IMR-90 (cell line): Measurements from ENCODE around the gene FAM53B. TPM values are rescaled to one million over a fixed set of nuclear protein-coding genes. Genes with fewer than 3 reads are reported as not detected.
A peak's percentile ranks its signal among the peaks of the same experiment; 100 is the strongest.

Experiments
- ATAC-seq: fragments of 200-7000 bp; cut with Tn5 transposase; 2 replicates; pipeline ENCODE4 v1.9.1; 2020; ENCODE audit warnings: low read depth, mild to moderate bottlenecking, moderate library complexity
- BruUV-seq: library from RNA; stranded (reverse); fragments of 400-500 nt; replicated peaks from 2 replicates; lab custom pipeline; 2021; lab: Mats Ljungman, UMichigan
- CTCF ChIA-PET: fragments of 300-600 bp; formaldehyde crosslinking; extraction: SDS; loops from one replicate; lab custom pipeline; 2021; ENCODE audit warnings: antibody characterized with exemption; lab: Yijun Ruan, JAX
- POLR2A ChIA-PET: fragments of 300-600 bp; sonication (Branson Sonifier 250); formaldehyde crosslinking; loops from one replicate; lab custom pipeline; 2022; ENCODE audit warnings: antibody characterized with exemption; ENCODE audit not compliant: unreplicated experiment; lab: Charles Lee
- DNase-seq: peaks from one replicate; pipeline ENCODE4 v3.0.0; 2013
- H2AFZ ChIP-seq: replicated peaks from 2 replicates; pipeline ENCODE3; 2013; ENCODE audit warnings: low read length, mild to moderate bottlenecking; ENCODE audit not compliant: poor library complexity
- H2AK5ac ChIP-seq: 2 replicates; pipeline ENCODE4 v1.6.1; 2013; ENCODE audit warnings: low read depth, low read length, inconsistent platforms
- H2AK9ac ChIP-seq: replicated peaks from 2 replicates; pipeline ENCODE3; 2013; ENCODE audit warnings: mild to moderate bottlenecking, low read depth, low read length, moderate library complexity; ENCODE audit not compliant: poor library complexity
- H2BK120ac ChIP-seq: 2 replicates; pipeline ENCODE4 v1.6.1; 2013; ENCODE audit warnings: low read depth, low read length, inconsistent platforms
- H2BK15ac ChIP-seq: 3 replicates; pipeline ENCODE4 v1.6.1; 2013; ENCODE audit warnings: low read depth, low read length, inconsistent platforms
- H2BK20ac ChIP-seq: 2 replicates; pipeline ENCODE4 v1.6.1; 2013; ENCODE audit warnings: low read depth, mild to moderate bottlenecking, inconsistent platforms, low read length, moderate library complexity
- H2BK5ac ChIP-seq: 2 replicates; pipeline ENCODE4 v1.6.1; 2013; ENCODE audit warnings: mild to moderate bottlenecking, low read depth, low read length, inconsistent platforms; ENCODE audit not compliant: poor library complexity, severe bottlenecking
- H3K14ac ChIP-seq: replicated peaks from 2 replicates; pipeline ENCODE4 v1.6.1; 2013; ENCODE audit warnings: low read depth, low read length, inconsistent platforms
- H3K18ac ChIP-seq: 2 replicates; pipeline ENCODE4 v1.6.1; 2013; ENCODE audit warnings: low read depth, low read length, control low read depth
- H3K23ac ChIP-seq: 2 replicates; pipeline ENCODE4 v1.6.1; 2013; ENCODE audit warnings: low read depth, low read length, inconsistent platforms
- H3K27ac ChIP-seq: 2 replicates; pipeline ENCODE4 v1.5.1; 2013; ENCODE audit warnings: mild to moderate bottlenecking, control low read depth, low read length; ENCODE audit not compliant: insufficient read depth
- H3K27me3 ChIP-seq: 2 replicates; pipeline ENCODE4 v1.6.1; 2013; ENCODE audit warnings: low read length; ENCODE audit not compliant: control insufficient read depth, insufficient read depth
- H3K36me3 ChIP-seq: 2 replicates; pipeline ENCODE4 v1.6.1; 2013; ENCODE audit warnings: low read length, mixed read lengths; ENCODE audit not compliant: control insufficient read depth, insufficient read depth
- H3K4ac ChIP-seq: 2 replicates; pipeline ENCODE4 v1.6.1; 2013; ENCODE audit warnings: low read depth, low read length, inconsistent platforms
- H3K4me1 ChIP-seq: 2 replicates; pipeline ENCODE4 v1.6.1; 2013; ENCODE audit warnings: low read length, mixed read lengths; ENCODE audit not compliant: control insufficient read depth, insufficient read depth
- H3K4me2 ChIP-seq: 2 replicates; pipeline ENCODE4 v1.6.1; 2013; ENCODE audit warnings: low read depth, mild to moderate bottlenecking, control low read depth, low read length, moderate library complexity
- H3K4me3 ChIP-seq: 2 replicates; pipeline ENCODE4 v1.5.1; 2013; ENCODE audit warnings: low read depth, mild to moderate bottlenecking, control low read depth, low read length, moderate library complexity; ENCODE audit not compliant: insufficient read depth
- H3K56ac ChIP-seq: 2 replicates; pipeline ENCODE4 v1.6.1; 2013; ENCODE audit warnings: low read length, inconsistent platforms; ENCODE audit not compliant: insufficient read depth; ENCODE audit errors: extremely low read depth
- H3K79me1 ChIP-seq, 2 experiments: 2 replicates each; pipeline ENCODE4 v1.6.1; 2013; ENCODE audit warnings: low read length in 2 of 2, inconsistent platforms in 1 of 2, low read depth in 1 of 2
- H3K9ac ChIP-seq: 2 replicates; pipeline ENCODE4 v1.6.1; 2013; ENCODE audit warnings: low read depth, low read length, control low read depth
- H3K9me1 ChIP-seq: 2 replicates; pipeline ENCODE4 v1.6.1; 2013; ENCODE audit warnings: low read length, inconsistent platforms; ENCODE audit not compliant: insufficient read depth
- H3K9me3 ChIP-seq: 2 replicates; pipeline ENCODE4 v1.6.1; 2013; ENCODE audit warnings: low read length; ENCODE audit not compliant: control insufficient read depth, insufficient read depth
- H4K20me1 ChIP-seq: 2 replicates; pipeline ENCODE4 v1.6.1; 2013; ENCODE audit warnings: low read length, inconsistent platforms; ENCODE audit not compliant: insufficient read depth
- H4K5ac ChIP-seq: 2 replicates; pipeline ENCODE4 v1.6.1; 2013; ENCODE audit warnings: mild to moderate bottlenecking, low read depth, low read length, control low read depth
- H4K8ac ChIP-seq, 2 experiments: 2 replicates each; pipeline ENCODE4 v1.6.1; 2013; ENCODE audit warnings: low read depth in 2 of 2, low read length in 2 of 2, control low read depth in 1 of 2, inconsistent platforms in 1 of 2
- H4K91ac ChIP-seq: 2 replicates; pipeline ENCODE4 v1.6.1; 2013; ENCODE audit warnings: low read depth, low read length, inconsistent platforms; ENCODE audit not compliant: insufficient read depth
- BHLHE40 ChIP-seq: fragments of 150-350 bp; IDR thresholded peaks from 2 replicates; pipeline ENCODE4 v1.6.1; 2016; ENCODE audit warnings: mild to moderate bottlenecking, low read depth, low read length
- CEBPB ChIP-seq: IDR thresholded peaks from 2 replicates; pipeline ENCODE4 v1.6.1; 2012; ENCODE audit warnings: low read depth, low read length, improper control_type of control experiment
- CHD1 ChIP-seq: IDR thresholded peaks from 2 replicates; pipeline ENCODE4 v1.6.1; 2012; ENCODE audit warnings: low read depth, low read length, improper control_type of control experiment
- ELK1 ChIP-seq: fragments of 150-350 bp; IDR thresholded peaks from 2 replicates; pipeline ENCODE4 v1.6.1; 2016; ENCODE audit warnings: low read depth, mild to moderate bottlenecking, low read length, moderate library complexity, borderline replicate concordance
- FOS ChIP-seq: fragments of 150-350 bp; IDR thresholded peaks from 2 replicates; pipeline ENCODE4 v1.6.1; 2016; ENCODE audit warnings: low read depth, low read length
- MAFK ChIP-seq: IDR thresholded peaks from 2 replicates; pipeline ENCODE4 v1.6.1; 2012; ENCODE audit warnings: low read depth, low read length, improper control_type of control experiment
- MAZ ChIP-seq: IDR thresholded peaks from 2 replicates; pipeline ENCODE4 v1.6.1; 2012; ENCODE audit warnings: low read depth, mild to moderate bottlenecking, low read length, improper control_type of control experiment, moderate library complexity, borderline replicate concordance
- MXI1 ChIP-seq: IDR thresholded peaks from 2 replicates; pipeline ENCODE4 v1.6.1; 2012; ENCODE audit warnings: low read depth, mild to moderate bottlenecking, low read length, moderate library complexity, borderline replicate concordance
- NFE2L2 ChIP-seq: fragments of 150-350 bp; IDR thresholded peaks from 2 replicates; pipeline ENCODE4 v1.6.1; 2016; ENCODE audit warnings: low read depth, mild to moderate bottlenecking, low read length
- POLR2A ChIP-seq: IDR thresholded peaks from 2 replicates; pipeline ENCODE4 v1.6.1; 2012; ENCODE audit warnings: mild to moderate bottlenecking, low read depth, low read length
- RAD21 ChIP-seq: IDR thresholded peaks from 2 replicates; pipeline ENCODE4 v1.6.1; 2012; ENCODE audit warnings: low read length, improper control_type of control experiment
- RCOR1 ChIP-seq: IDR thresholded peaks from 2 replicates; pipeline ENCODE4 v1.6.1; 2012; ENCODE audit warnings: mild to moderate bottlenecking, low read length, improper control_type of control experiment; ENCODE audit not compliant: insufficient replicate concordance
- RFX5 ChIP-seq: IDR thresholded peaks from 2 replicates; pipeline ENCODE4 v1.8.0; 2012; ENCODE audit warnings: low read depth, mild to moderate bottlenecking, low read length, moderate library complexity
- SMC3 ChIP-seq: fragments of 150-350 bp; IDR thresholded peaks from 2 replicates; pipeline ENCODE4 v1.6.1; 2016; ENCODE audit warnings: low read depth, mild to moderate bottlenecking, antibody characterized with exemption, low read length, moderate library complexity
- WGBS, 2 experiments: methylation state at CpG; one replicate each; pipeline versions ENCODE4 v1.1.5 to v1.1.7; 2013; ENCODE audit warnings: missing lambda C conversion rate in 2 of 2; ENCODE audit not compliant: insufficient read length in 1 of 2; ENCODE audit errors: extremely low coverage in 2 of 2; 5-methylcytosine and 5-hydroxymethylcytosine counted together
- dilution Hi-C: fragments of 300-500 bp; cut with HindIII; formaldehyde crosslinking; loops from one replicate; pipeline ENCODE4 v1.14.3; 2018; ENCODE audit warnings: low sequenced_read_pairs; ENCODE audit not compliant: unreplicated experiment
- in situ Hi-C: fragments of 300-500 bp; cut with MboI; formaldehyde crosslinking; loops from 3 replicates; pipeline ENCODE4 v1.14.3; 2019; ENCODE audit warnings: low sequenced_read_pairs, inconsistent platforms, mixed read lengths
- intact Hi-C: fragments of 100-400 bp; cut with micrococcal nuclease; formaldehyde crosslinking; loops from 2 replicates; pipeline ENCODE4 v1.10.0; 2022
- polyA plus RNA-seq, 3 experiments: library from polyadenylated mRNA; depleted of rRNA; stranded (reverse); fragments of >200 nt; gene quantifications; 2 replicates each; pipeline ENCODE4 v1.2.3, GENCODE V29; 2012; ENCODE audit warnings: low replicate concordance in 1 of 3
- total RNA-seq: library from RNA; depleted of rRNA; stranded (reverse); fragments of >200 nt; gene quantifications from 2 replicates; pipeline ENCODE4 v1.2.3, GENCODE V29; 2012
- TF ChIP-seq, protein P1 (sequence below): conservative IDR thresholded peaks from 2 replicates; pipeline ENCODE4 v1.5.1; 2012; ENCODE audit warnings: mild to moderate bottlenecking, low read depth, low read length, improper control_type of control experiment
- TF ChIP-seq, protein P2 (sequence below): fragments of 150-350 bp; IDR thresholded peaks from 2 replicates; pipeline ENCODE4 v1.6.1; 2017; ENCODE audit warnings: mild to moderate bottlenecking, antibody characterized with exemption, low read length, low read depth

FAM53B gene
- total and polyA plus RNA-seq, 2 of the 4 experiments (the other 2 are of a cell fraction) = 3.8 to 5.7 TPM

- DNase-seq = no peak
- Histone ChIP-seq H3K4ac (no peak overlapping the region), H3K4me2 (no peak overlapping the region), H3K56ac (no peak overlapping the region), H2AK9ac (peak overlapping the region; percentile 14), H3K79me1 (no peaks in the 10 kb centered on the region), H2BK120ac (no peak overlapping the region), H2BK15ac (no peak overlapping the region), H2AFZ (no peak overlapping the region), H3K9me1 (no peaks in the 10 kb centered on the region), H4K5ac (no peak overlapping the region), H3K4me1 (no peaks in the 10 kb centered on the region), H4K8ac (no peak overlapping the region), H3K14ac (no peak overlapping the region), H3K9me3 (peaks cover 12% of the 10 kb centered on the region), H3K4me3 (no peak overlapping the region), H2BK5ac (no peak overlapping the region), H3K36me3 (no peaks in the 10 kb centered on the region), H2BK20ac (no peak overlapping the region), H3K27ac (no peak overlapping the region), H4K20me1 (no peaks in the 10 kb centered on the region), H3K23ac (no peak overlapping the region), H3K18ac (no peak overlapping the region), H2AK5ac (no peak overlapping the region), H4K91ac (no peak overlapping the region), H3K27me3 (peaks cover 3% of the 10 kb centered on the region; the same call in 1 of the 2 replicates), H3K9ac (no peak overlapping the region)
- ChIA-PET CTCF (no interaction called here), POLR2A (no interaction called here)
- TF ChIP-seq FOS (no peak), MXI1 (no peak), CHD1 (no peak), RAD21 (no peak), RFX5 (no peak), RCOR1 (no peak), SMC3 (no peak), MAFK (no peak), POLR2A (no peak), MAZ (no peak), BHLHE40 (no peak), CEBPB (no peak), NFE2L2 (no peak), ELK1 (no peak)
- TF ChIP-seq, protein P1, sequence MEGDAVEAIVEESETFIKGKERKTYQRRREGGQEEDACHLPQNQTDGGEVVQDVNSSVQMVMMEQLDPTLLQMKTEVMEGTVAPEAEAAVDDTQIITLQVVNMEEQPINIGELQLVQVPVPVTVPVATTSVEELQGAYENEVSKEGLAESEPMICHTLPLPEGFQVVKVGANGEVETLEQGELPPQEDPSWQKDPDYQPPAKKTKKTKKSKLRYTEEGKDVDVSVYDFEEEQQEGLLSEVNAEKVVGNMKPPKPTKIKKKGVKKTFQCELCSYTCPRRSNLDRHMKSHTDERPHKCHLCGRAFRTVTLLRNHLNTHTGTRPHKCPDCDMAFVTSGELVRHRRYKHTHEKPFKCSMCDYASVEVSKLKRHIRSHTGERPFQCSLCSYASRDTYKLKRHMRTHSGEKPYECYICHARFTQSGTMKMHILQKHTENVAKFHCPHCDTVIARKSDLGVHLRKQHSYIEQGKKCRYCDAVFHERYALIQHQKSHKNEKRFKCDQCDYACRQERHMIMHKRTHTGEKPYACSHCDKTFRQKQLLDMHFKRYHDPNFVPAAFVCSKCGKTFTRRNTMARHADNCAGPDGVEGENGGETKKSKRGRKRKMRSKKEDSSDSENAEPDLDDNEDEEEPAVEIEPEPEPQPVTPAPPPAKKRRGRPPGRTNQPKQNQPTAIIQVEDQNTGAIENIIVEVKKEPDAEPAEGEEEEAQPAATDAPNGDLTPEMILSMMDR = no peak
- TF ChIP-seq, protein P2, sequence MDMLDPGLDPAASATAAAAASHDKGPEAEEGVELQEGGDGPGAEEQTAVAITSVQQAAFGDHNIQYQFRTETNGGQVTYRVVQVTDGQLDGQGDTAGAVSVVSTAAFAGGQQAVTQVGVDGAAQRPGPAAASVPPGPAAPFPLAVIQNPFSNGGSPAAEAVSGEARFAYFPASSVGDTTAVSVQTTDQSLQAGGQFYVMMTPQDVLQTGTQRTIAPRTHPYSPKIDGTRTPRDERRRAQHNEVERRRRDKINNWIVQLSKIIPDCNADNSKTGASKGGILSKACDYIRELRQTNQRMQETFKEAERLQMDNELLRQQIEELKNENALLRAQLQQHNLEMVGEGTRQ = no peak
- dilution Hi-C loops (no loop called here), in situ Hi-C loops (no loop called here), intact Hi-C loops (no loop called here)
- ATAC-seq = no peak
- WGBS, 2 experiments = 86% methylated on average over 2 of the region's 9 CpGs; no CpG with 5 or more reads in 1 of the 2 experiments
- BruUV-seq = no TSS peak
Measured at GRCh38 chr10:124595143-124595883, 148.9 kb downstream of the FAM53B start.
